HCT116 (cell line): ENCODE results near the gene SLC23A3. TPM values are rescaled to one million over a fixed set of nuclear protein-coding genes. Genes with fewer than 3 reads are reported as not detected.

ENCODE experiments used
- ATAC-seq: fragments of 200-7000 bp; cut with Tn5 transposase; 2 replicates; pipeline ENCODE4 v1.9.1; 2020; ENCODE audit warnings: mild to moderate bottlenecking, moderate library complexity
- BruUV-seq: library from RNA; stranded (reverse); fragments of 400-500 nt; replicated peaks from 2 replicates; lab custom pipeline; 2021; lab: Mats Ljungman, UMichigan
- CTCF ChIA-PET: fragments of 300-600 bp; sonication (Branson Sonifier 250); formaldehyde crosslinking; loops from one replicate; lab custom pipeline; 2021; ENCODE audit warnings: antibody characterized with exemption; lab: Charles Lee
- POLR2A ChIA-PET: fragments of 300-600, 350-600 bp; sonication (Branson Sonifier 250); formaldehyde crosslinking; loops from one replicate; lab custom pipeline; 2021; ENCODE audit warnings: antibody characterized with exemption; lab: Charles Lee
- RAD21 ChIA-PET, 2 experiments: fragments of 300-600 bp; sonication (Branson Sonifier 250); formaldehyde crosslinking; loops; one replicate each; lab custom pipeline; 2023; ENCODE audit warnings: low total read pairs in 2 of 2; ENCODE audit not compliant: uncharacterized antibody in 2 of 2, unreplicated experiment in 2 of 2, low non-redundant PET in 1 of 2; lab: Charles Lee
- DNase-seq: peaks from one replicate; pipeline ENCODE4 v3.0.0-alpha.2; 2010; ENCODE audit warnings: low read depth, low spot score
- H2AFZ ChIP-seq: fragments of 200-600 bp; shearing (Covaris generic), sonication (generic); 2 replicates; pipeline ENCODE4 v1.6.1; 2017; ENCODE audit warnings: low read depth, mixed run types, mixed read lengths, antibody characterized with exemption, low read length; ENCODE audit not compliant: poor library complexity, severe bottlenecking
- H3K27ac ChIP-seq: 2 replicates; pipeline ENCODE4 v1.5.1; 2012; ENCODE audit warnings: low read depth, low read length
- H3K27me3 ChIP-seq: fragments of 200-600 bp; sonication (generic); 2 replicates; pipeline ENCODE4 v1.6.1; 2016; ENCODE audit warnings: mixed run types, low read length, mixed read lengths; ENCODE audit not compliant: insufficient read depth
- H3K36me3 ChIP-seq, 2 experiments: fragments of 200-500 bp in 1 of 2; fragments of 200-600 bp in 1 of 2; sonication (Bioruptor generic) in 1 of 2; sonication (generic) in 1 of 2; 2 replicates each; pipeline versions ENCODE4 v1.5.1 to v1.6.1; 2014 to 2016; ENCODE audit warnings: low read length in 2 of 2, inconsistent platforms in 1 of 2, mixed read lengths in 1 of 2, mixed run types in 1 of 2; ENCODE audit not compliant: insufficient read depth in 2 of 2, control insufficient read depth in 1 of 2
- H3K4me1 ChIP-seq, 2 experiments: fragments of 200-600 bp in 1 of 2; sonication (generic) in 1 of 2; 2 replicates each; pipeline versions ENCODE4 v1.5.1 to v1.6.1; 2012 to 2017; ENCODE audit warnings: low read length in 2 of 2, inconsistent platforms in 1 of 2, mild to moderate bottlenecking in 1 of 2, mixed read lengths in 1 of 2, mixed run types in 1 of 2, moderate library complexity in 1 of 2; ENCODE audit not compliant: insufficient read depth in 2 of 2, control insufficient read depth in 1 of 2
- H3K4me2 ChIP-seq: fragments of 200-600 bp; sonication (generic); 2 replicates; pipeline ENCODE4 v1.6.1; 2017; ENCODE audit warnings: mixed run types, low read length, mixed read lengths
- H3K4me3 ChIP-seq, 2 experiments: fragments of 200-600 bp in 1 of 2; sonication (generic) in 1 of 2; replicated peaks in 1 of 2; 2 replicates each; pipeline ENCODE4 v1.5.1; 2011 to 2016; ENCODE audit warnings: low read length in 2 of 2, control low read depth in 1 of 2, low read depth in 1 of 2, mild to moderate bottlenecking in 1 of 2, mixed read lengths in 1 of 2, mixed run types in 1 of 2
- H3K79me2 ChIP-seq: fragments of 200-600 bp; sonication (generic); 2 replicates; pipeline ENCODE4 v1.6.1; 2017; ENCODE audit warnings: mild to moderate bottlenecking, mixed run types, low read length, moderate library complexity, mixed read lengths; ENCODE audit not compliant: insufficient read depth
- H3K9ac ChIP-seq: fragments of 200-600 bp; sonication (generic); 2 replicates; pipeline ENCODE4 v1.6.1; 2016; ENCODE audit warnings: low read length, mixed read lengths
- H3K9me2 ChIP-seq: fragments of 200-600 bp; sonication (generic), shearing (Covaris generic); 2 replicates; pipeline ENCODE4 v1.6.1; 2017; ENCODE audit warnings: mixed run types, mild to moderate bottlenecking, moderate library complexity; ENCODE audit not compliant: insufficient read depth
- H3K9me3 ChIP-seq, 2 experiments: fragments of 200-500 bp in 1 of 2; fragments of 200-600 bp in 1 of 2; sonication (Bioruptor generic) in 1 of 2; sonication (generic) in 1 of 2; 2 replicates each; pipeline ENCODE4 v1.6.1; 2014 to 2017; ENCODE audit warnings: low read length in 2 of 2, mixed read lengths in 2 of 2, inconsistent platforms in 1 of 2, low read depth in 1 of 2, mild to moderate bottlenecking in 1 of 2, mixed run types in 1 of 2, moderate library complexity in 1 of 2; ENCODE audit not compliant: control insufficient read depth in 1 of 2, insufficient read depth in 1 of 2
- H4K20me1 ChIP-seq: fragments of 200-600 bp; sonication (generic), shearing (Covaris generic); 2 replicates; pipeline ENCODE4 v1.6.1; 2017; ENCODE audit warnings: mixed run types, mild to moderate bottlenecking, moderate library complexity; ENCODE audit not compliant: insufficient read depth
- EGR1 ChIP-seq: IDR thresholded peaks from 2 replicates; pipeline ENCODE4 v1.6.1; 2012; ENCODE audit warnings: low read depth
- ELF1 ChIP-seq: IDR thresholded peaks from 2 replicates; pipeline ENCODE4 v1.6.1; 2012; ENCODE audit warnings: low read depth, borderline replicate concordance
- EZH2 ChIP-seq: fragments of 200-600 bp; sonication (generic); IDR thresholded peaks from 2 replicates; pipeline ENCODE4 v1.6.1; 2017; ENCODE audit warnings: antibody characterized with exemption, mixed run types
- SP1 ChIP-seq: IDR thresholded peaks from 2 replicates; pipeline ENCODE4 v1.6.1; 2012; ENCODE audit warnings: low read depth
- ZBTB33 ChIP-seq: IDR thresholded peaks from 2 replicates; pipeline ENCODE4 v1.6.1; 2011; ENCODE audit warnings: mild to moderate bottlenecking, low read length, moderate library complexity; ENCODE audit not compliant: insufficient replicate concordance; ENCODE audit errors: extremely low read depth
- intact Hi-C: fragments of 100-400 bp; cut with micrococcal nuclease; formaldehyde crosslinking; loops from 2 replicates; pipeline ENCODE4 v1.10.0; 2022
- total RNA-seq: library from RNA; stranded (reverse); gene quantifications from one replicate; pipeline ENCODE4 v1.2.1, GENCODE V29; 2021; ENCODE audit not compliant: unreplicated experiment

Gene SLC23A3
- total RNA-seq, 1 experiment from 2014 or later: 4.8 TPM

GRCh38 chr2:219210196-219210885, 40.5 kb upstream of the SLC23A3 start:
- Histone ChIP-seq H3K4me3 (no peak overlapping the region), H3K4me2 (no peak overlapping the region), H3K9ac (no peak overlapping the region), H4K20me1 (no peaks in the 10 kb centered on the region), H3K9me2 (no peaks in the 10 kb centered on the region), H3K27ac (no peak overlapping the region), H3K9me3 (no peaks in the 10 kb centered on the region), H3K79me2 (no peaks in the 10 kb centered on the region), H2AFZ (no peak overlapping the region), H3K36me3 (peaks cover 10 to 23% of the 10 kb centered on the region in 2 experiments; a peak in 3 of 4 replicates), H3K27me3 (no peaks in the 10 kb centered on the region), H3K4me1 (peaks cover 11 to 17% of the 10 kb centered on the region in 2 experiments)
- POLR2A ChIA-PET: no interaction called here
- no peak for TF ChIP-seq EGR1
- TF ChIP-seq EZH2: no peak
- RAD21 ChIA-PET: no interaction called here
- no TSS peak for BruUV-seq
- ATAC-seq: no peak
- intact Hi-C loops: loop anchor here (2.0 kb wide), 2 partner anchors 40 to 50 kb away; partner anchors contain the start of genes NHEJ1 and SLC23A3
- no peak for DNase-seq
- CTCF ChIA-PET: interaction anchor here (1.4 to 1.7 kb wide), 2 partner anchors 39 to 181 kb away, joined by 4 to 10 read pairs; no protein-coding TSS in a partner anchor

GRCh38 chr2:219209236-219210195, 39.7 kb upstream of the SLC23A3 start:
- H3K9me2 ChIP-seq: no peaks in the 10 kb centered on the region
- no peaks in the 10 kb centered on the region for H3K27me3 ChIP-seq
- H3K79me2 ChIP-seq: no peaks in the 10 kb centered on the region
- no peak for TF ChIP-seq ELF1
- no peak for TF ChIP-seq ZBTB33
- no peak for TF ChIP-seq SP1
- TF ChIP-seq EZH2: no peak
- ATAC-seq (no peak), DNase-seq (no peak)
- H3K4me3 ChIP-seq: no peak overlapping the region
- no peak overlapping the region for H3K27ac ChIP-seq
- H3K36me3 ChIP-seq: peaks cover 10 to 23% of the 10 kb centered on the region in 2 experiments; a peak in 3 of 4 replicates
- peaks cover 11 to 17% of the 10 kb centered on the region in 2 experiments for H3K4me1 ChIP-seq
- H3K9me3 ChIP-seq: peaks cover 0 to 7% of the 10 kb centered on the region in 2 experiments; a peak in 2 of 4 replicates
- intact Hi-C loops: loop anchor here (2.0 kb wide), 2 partner anchors 39 to 49 kb away; partner anchors contain the start of genes NHEJ1 and SLC23A3
- BruUV-seq: no TSS peak
- POLR2A ChIA-PET: no interaction called here
- H3K4me2 ChIP-seq: no peak overlapping the region
- H3K9ac ChIP-seq: no peak overlapping the region
- no peaks in the 10 kb centered on the region for H4K20me1 ChIP-seq
- CTCF ChIA-PET: no interaction called here
- no peak overlapping the region for H2AFZ ChIP-seq
- RAD21 ChIA-PET: no interaction called here
